Activated T-cell treated with anti-CD3 and anti-CD28 coated beads for 1 hour (primary cell): ENCODE results near the gene RARA.

Source experiments
- DNase-seq: peaks from one replicate; pipeline ENCODE4 v3.0.0-alpha.2; 2020; ENCODE audit warnings: low read depth

The RARA gene

GRCh38 chr17:40345161-40345993, 36.4 kb downstream of the RARA start:
- DNase-seq: no peak

- DNase-seq: no peak
Observed at GRCh38 chr17:40345994-40346764, 37.2 kb downstream of the RARA start.

- no peak for DNase-seq
Observed at GRCh38 chr17:40346765-40347158, 37.8 kb downstream of the RARA start.

- no peak for DNase-seq
Observed at GRCh38 chr17:40347319-40348135, 38.5 kb downstream of the RARA start.

- no peak for DNase-seq
Observed at GRCh38 chr17:40348136-40348504, 39.1 kb downstream of the RARA start.

- DNase-seq: no peak
Observed at GRCh38 chr17:40348562-40349476, 39.8 kb downstream of the RARA start.

GRCh38 chr17:40349477-40349894, 40.5 kb downstream of the RARA start:
- DNase-seq: no peak

- DNase-seq: no peak
Observed at GRCh38 chr17:40349895-40350688, 41.1 kb downstream of the RARA start.

- no peak for DNase-seq
Observed at GRCh38 chr17:40350689-40351358, 41.8 kb downstream of the RARA start.

- no peak for DNase-seq
Observed at GRCh38 chr17:40351359-40352236, 42.6 kb downstream of the RARA start.

GRCh38 chr17:40352237-40352778, 43.3 kb downstream of the RARA start:
- DNase-seq: no peak

- no peak for DNase-seq
Observed at GRCh38 chr17:40352779-40353394, 43.9 kb downstream of the RARA start.

- no peak for DNase-seq
Observed at GRCh38 chr17:40354221-40355122, 45.5 kb downstream of the RARA start.

GRCh38 chr17:40355123-40355803, 46.3 kb downstream of the RARA start:
- peak; percentile 75 for DNase-seq

GRCh38 chr17:40355804-40356758, 47.1 kb downstream of the RARA start:
- DNase-seq: no peak
